ENCODE measurements around the gene TAPBP.
A peak's percentile ranks its signal among the peaks of the same experiment; 100 is the strongest.
"Not testable (repeated sequence)": the region's sequence is repeated elsewhere in the genome, so short reads cannot be mapped to it uniquely, and the experiment has no call there.

The TAPBP gene

DNA sequence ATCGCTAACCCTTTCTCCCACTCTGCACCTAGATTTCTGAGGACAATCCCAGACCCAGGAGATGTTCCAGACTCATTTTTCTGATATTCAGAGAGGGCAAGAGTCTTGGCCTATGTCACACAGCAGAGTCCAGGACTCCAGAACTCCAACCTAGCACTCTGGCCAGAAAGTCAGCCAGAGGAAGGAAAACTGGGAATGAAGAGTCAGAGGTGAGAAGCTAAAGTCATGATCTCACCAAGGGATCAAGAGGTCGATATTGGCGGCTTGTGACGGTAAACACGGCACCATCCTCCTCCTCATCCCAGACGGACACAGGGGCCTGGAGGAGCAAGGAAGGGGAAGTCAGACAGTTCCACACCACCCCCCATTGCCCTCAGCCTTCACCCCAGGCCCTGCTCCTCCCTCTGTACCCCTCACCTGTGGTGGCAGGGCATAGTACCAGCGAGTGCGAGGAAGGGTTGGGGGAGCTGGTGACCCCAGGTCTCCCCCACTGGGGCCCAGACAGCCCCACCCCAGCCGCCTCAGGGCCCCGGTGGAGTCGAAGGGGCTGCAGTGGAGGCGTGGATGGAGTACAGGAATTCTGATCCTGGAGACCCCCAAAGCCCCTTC, 17.0 kb downstream of the TAPBP start:
- no peak for DNase-seq (ENCODE audit: low read depth)

DNA sequence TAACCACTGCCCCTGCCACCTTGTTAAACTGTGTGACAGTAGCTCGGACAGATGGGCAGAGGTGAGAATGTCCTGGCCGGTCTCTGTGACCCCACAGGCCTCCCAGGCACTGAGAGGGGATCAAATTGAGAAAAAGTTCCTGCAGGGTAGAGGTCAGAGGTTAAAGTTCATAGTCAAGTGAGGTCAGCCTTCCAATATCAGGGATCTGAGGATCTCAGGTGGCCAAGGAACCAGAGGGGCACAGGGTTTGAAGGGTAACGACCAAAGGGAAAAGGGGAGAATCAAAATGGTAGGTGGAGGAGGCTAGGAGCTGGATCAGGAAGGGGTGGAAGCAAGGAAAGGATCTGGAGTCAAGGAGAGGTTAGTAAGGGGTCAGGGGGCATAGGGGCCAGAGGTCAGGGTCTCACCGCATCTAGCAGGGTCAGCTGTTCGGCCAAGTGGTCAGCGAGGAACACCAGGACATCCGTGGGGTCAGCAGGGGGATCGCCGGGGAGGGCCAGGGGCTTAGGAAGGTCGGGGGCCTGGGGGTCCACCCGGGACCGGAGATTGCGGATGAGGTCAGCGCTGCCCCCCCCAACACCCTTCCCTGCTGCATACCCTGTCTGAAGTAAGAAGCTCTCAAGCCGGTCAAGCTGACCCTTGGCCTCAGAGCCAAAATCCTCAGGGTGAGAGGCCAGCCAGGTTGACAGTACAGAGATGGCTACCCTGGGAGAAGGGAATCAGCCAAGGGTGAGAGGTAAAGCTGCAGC, 18.1 kb downstream of the TAPBP start:
- no peak for DNase-seq (ENCODE audit: low read depth)

DNA sequence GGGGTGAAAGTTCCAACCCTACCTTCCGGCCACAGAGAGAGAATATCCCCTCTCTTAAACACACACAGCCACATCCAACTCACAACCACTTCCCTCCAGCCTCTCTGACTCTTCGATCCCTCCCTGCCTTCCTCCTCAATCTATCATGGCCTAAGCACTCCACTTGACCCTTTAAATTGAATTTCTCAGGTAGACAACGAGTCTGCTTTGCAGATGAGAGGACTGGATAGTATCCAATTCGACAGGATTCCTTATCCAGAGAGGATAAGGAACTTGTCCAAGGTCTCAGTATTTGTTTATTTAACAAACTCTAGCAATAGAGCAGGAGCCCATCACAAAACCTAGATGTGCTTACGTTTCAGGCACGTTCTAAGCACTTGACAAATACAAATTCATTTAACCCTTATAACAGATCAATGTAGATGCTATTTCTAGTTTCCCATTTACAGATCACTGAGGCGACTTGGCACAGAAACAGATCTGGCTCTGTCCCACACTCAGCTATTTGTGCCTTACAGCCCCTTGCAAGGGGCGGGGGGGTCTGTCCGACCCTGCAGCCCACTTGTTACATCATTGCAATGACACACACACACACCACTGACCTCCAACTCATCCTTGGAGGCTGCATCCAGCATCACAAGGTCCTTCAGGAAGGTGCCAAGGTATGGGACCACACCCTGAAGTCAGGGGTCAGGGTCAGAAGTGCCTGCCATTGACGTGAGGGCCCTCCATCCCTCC, 19.6 kb downstream of the TAPBP start:
- no peak for DNase-seq (ENCODE audit: low read depth)

DNA sequence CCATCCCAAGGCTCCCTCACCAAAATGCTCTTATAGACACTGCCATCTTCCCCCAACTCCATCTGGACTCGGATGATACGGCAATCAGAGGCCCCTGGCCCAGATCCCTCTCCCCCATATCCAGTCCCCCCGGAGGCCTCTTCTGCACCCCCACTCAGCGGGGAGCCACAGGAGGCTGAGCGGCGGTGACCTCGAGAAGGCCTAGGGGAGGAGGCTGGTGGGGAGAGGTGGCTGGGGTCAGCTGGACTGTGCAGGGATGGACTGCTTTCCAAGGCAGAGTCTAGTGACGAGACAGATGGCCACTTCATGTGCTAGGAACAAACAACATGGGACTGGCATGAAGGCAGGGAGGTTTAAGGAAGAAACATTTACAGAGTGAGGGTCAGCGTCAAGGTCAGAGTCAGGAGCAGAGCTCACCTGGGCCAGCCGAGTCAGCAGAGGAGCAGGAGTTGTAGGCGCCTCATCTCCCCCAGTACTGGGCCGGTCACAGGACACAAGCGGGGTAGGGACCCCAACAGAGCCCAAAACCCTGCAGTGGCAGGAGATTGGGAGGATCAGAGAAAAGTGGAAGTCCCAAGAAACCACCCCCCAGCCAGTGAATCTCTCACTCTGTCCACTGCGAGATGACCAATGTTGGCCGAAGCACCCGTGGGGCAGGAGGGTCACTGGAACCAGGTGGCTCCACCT, 20.7 kb downstream of the TAPBP start:
- DNase-seq (ENCODE audit: low read depth) = no peak

DNA sequence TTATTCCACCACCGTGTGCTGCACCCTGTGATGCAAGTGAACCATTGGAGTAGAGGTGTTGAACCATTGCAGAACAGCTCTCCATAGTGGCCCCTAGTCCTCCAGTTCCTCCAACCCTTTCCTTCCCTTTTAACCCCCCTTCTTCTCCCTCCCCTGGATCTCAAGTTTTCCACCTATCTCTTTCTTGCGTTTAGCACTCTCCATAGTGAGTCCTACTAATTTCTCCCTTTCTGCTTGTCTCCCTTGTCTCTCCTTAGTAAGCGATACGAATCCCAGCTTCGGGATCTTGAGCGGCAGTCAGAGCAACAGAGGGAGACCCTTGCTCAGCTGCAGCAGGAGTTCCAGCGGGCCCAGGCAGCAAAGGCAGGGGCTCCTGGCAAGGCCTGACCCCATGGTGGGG, 23.4 kb downstream of the TAPBP start:
- no peak for DNase-seq (ENCODE audit: low read depth)

DNA sequence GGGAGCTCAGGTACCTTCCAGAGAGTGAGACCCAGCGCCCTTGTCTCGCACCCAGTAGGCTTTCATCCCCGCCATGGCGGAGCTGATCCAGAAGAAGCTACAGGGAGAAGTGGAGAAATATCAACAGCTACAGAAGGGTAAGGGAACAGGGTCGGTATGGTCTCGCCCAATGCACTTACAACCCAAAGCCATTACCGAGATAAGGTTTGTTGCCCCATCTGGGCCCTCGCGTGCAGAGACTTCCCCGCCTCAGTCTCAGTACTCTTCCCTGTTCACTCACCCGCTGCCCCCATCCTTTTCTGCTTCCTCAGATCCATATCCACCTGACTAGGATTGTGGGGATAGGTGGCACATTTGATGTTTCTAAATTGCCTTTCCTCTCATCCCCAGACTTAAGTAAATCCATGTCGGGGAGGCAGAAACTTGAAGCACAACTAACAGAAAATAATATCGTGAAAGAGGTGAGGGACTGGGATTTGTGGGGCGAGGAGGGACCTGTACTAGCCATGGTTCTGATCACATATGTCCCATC, 24.0 kb downstream of the TAPBP start:
- DNase-seq (ENCODE audit: low read depth) = no peak

DNA sequence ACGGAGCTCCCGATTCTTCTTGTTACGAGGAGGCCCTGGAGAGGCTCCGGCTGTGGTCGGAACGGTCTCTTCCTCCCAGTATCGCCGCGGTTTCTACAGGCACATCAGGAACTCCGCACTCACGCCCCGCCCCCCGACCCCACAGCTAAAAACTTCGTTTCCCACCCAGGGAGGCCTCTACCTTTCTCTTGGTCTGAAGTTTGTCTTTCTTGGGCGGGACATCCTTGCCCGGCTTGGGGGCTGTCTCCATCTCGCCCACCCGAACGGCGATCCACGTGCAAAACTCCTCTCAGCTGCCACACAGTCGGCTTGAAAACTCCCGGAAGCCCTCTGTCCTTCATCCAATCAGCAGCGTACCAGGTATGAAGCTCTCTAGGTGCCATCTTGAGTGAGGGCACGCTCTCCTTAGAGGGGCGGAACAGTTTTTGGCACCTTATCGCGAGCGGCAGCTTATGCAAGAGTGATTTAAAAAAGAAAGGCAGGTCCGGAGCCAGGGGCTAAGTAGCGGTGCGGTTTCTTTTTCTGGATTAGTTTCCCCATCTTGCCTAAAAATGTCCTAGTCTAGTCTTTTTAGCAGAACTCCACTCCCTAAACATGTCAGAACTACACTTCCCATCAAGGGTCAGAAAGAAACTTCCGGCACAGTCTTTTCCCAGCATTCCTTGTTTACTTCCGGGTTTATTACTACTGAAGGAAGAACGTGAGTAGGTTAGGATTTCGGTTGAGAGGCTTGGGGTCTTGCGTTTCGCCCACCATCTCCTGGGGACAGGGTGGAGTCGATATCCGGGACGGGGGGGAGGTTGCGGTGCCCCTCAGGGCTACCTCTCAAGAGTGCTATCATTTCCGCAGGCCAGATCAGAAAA, 24.7 kb downstream of the TAPBP start, which contains the start of the genes PFDN6 and WDR46:
PFDN6 (plus strand) TSS at position 681 of the 863 bp plus-strand sequence. CDS start 256 bp downstream, outside the sequence.
WDR46 (minus strand) TSS at position 319 of the 863 bp plus-strand sequence; CDS start at position 250, 69 bp downstream.
- peak; percentile 75 for DNase-seq (ENCODE audit: low read depth)

DNA sequence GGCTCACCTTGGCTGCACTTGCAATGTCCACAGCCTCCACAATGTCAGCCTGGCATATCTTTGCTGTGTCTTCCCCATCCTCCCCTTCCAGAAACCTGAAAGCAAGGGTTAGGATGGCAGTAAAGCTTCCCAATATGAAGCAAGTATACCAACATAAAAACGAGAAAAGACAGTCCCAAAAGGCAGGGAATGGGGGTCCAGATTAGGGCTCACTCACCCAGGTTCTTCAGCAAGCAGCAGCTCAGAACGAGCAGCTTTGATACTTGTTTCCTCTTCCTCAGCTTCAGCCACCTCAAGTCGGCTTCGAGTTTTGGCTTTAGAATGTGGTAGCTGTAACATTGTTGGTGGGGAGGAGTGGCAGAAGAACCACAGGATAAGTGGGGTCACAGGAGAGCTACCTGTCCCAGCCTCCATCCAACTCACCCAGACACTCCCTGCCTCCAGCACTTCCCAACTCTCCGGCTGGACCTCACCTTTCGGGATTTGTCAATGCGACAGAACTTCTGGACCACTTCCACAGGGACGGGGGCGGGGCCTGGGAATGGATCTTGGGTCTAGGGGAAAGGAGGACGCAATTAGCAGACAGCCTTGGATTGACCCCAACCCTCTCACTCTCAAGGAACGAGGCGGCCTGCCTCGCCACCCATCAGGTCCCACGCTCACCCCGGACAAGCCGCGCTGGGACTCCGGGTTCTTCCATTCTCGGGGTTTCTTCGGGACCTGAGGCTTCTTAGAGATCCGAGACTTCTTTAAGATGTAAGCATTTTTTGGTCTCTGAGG, 25.5 kb downstream of the TAPBP start:
- DNase-seq (ENCODE audit: low read depth) = no peak

DNA sequence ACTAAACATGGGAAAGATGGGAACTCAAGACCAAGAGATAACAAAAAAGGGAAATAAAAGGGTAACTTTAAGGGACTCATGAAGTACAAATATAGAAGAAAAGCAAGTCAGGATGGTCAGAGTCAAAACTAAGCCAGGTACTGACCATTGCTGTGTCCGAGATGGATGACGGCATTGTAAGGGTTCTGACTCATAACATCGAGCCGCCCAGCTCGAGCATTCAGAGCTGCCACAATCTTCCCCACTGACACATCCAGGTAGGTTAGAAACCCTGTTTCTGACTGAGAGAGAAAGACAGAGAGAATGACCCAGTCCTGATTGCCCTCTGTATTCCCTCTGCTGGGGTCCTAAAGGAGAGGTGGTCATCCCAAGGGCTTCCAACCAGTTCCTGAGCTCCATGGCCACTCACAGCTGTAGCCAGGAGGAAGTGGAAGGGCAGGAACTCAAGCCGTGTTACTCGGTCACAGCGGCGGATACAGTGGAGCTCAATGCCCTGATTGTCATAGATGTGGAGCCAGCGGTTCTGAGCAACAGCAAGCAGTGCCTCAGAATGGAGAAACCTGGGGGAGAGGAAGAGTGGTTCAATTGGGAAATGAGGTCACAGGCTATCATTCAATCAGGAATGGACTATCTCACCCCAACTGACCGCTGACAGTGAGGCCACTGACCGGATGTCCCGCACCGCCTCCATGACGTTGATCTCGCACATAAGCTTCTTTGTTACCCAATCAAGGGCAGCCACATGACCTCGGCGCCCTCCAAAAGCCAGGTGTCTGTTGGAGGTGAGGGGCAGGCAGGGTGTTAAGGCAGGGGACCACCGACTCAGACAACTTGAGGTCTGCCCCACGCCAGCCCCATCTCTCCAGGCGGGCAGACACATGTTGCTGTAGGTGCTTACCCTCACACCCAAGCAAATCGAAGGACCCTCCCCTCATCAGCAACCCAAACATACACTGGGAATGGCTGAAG, 26.6 kb downstream of the TAPBP start:
- no peak for DNase-seq (ENCODE audit: low read depth)

DNA sequence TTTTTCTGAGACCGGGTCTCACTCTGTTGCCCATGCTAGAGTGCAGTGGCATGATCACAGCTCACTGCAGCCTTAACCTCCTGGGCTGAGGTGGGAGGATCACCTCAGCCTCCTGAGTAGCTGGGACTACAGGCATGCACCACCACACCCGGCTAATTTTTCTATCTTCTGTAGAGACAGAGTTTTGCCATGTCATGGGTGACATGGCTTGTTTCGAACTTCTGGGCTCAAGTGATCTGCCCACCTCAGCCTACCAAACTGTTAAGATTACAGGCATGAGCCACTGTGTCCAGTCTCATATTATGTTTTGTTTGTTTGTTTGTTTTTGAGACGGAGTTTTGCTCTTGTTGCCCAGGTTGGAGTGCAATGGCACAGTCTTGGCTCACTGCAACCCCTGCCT, 28.7 kb downstream of the TAPBP start:
- not testable (repeated sequence) for DNase-seq (ENCODE audit: low read depth)

DNA sequence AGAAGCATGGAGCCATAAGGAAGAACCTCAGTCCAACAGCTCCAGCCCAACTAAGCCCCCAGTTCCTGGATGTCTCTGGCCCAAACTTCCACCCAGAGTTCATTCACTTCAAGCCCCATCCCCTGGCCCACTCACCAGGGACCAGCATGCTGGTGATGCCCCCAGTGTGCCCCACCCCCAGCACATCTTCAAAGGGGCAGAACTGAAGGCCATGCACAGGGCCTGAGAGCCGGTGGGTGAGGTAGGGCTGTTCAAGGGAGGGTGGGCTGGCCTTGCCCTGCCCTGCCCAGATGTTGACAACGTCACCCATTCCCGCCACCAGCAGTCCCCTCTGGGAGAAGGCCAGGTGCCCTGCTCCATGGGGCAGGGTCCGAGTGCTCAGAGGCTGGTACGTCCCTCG, 33.3 kb downstream of the TAPBP start:
- DNase-seq (ENCODE audit: low read depth) = no peak

DNA sequence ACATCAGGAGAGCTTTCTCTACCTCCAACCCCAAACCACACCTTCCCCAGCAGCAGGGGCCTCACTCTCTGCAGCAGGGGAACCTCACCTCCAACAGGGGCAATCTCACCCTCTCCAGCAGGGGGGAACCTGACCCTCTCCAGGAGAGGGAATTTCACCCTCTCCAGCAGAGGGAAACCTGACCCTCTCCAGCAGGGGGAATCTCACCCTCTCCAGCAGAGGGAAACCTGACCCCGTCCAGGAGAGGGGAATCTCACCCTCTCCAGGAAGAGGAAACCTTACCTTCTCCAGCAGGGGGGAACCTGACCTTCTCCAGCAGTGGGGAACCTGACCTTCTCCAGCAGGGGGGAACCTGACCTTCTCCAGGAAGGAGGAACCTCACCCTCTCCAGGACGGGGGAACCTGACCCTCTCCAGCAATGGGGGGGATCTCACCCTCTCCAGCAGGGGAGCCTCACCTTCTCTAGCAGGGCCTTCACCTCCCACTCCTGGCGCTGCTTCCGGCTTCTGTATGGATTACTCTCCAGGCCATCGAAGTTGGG, 33.8 kb downstream of the TAPBP start:
- DNase-seq (ENCODE audit: low read depth) = no peak

DNA sequence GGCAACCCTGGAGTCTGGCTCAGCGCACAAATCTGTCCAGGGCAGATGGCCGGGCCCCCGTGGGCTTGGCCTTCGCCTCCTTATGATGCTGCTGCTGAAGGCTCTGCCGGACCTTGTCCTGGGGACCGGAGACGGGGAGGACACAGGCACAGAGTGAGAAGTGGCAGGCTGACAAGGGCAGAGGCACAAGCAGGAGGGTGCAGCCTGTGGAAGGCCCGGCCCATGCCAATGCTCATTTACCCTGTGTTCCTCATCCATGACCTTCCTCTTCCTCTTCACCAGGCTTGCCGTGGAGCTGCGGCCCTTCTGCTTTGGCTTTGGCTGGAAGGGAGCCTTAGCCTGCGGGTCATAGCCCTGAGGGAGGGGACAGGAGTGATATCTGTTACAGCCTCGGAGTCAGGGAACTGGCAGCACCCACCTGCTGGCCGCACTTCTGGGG, 34.6 kb downstream of the TAPBP start:
- no peak for DNase-seq (ENCODE audit: low read depth)

DNA sequence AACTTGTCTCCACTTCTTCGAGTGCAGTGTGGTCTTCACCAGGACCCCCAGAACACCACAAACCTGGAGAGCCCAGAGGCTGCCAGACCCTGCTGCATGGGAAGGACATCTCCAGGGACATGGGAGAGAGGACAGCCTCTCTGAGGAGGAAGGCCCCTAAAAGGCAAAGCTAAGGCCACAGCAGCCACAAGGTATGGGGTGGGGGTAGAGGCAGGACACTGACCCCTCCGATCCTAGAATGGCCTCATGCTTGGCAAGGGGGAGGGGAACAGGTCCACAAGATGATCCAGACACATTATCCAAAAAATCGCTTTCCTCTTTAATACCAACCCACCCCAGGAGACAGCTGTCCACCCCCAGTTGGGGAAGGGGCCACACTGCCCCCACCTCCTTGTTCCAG, 35.1 kb downstream of the TAPBP start:
- DNase-seq (ENCODE audit: low read depth) = no peak

DNA sequence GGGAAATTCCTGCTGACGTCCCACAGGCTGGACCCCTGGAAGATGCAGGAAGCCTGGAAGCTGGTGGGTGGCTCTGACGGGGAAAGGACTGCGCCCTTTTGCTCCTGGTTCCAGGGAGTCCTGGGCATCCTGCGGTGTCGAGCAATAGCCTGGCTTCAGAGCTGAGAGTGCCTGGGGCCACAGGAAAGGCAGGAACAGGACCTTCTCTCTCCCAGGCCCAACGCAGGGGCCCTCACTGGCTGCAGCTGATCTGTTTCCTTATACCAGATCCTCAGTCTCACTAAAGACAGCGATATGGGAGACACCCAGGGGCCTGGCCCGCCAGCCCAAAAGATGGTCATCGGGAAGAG, 35.5 kb downstream of the TAPBP start:
- DNase-seq (ENCODE audit: low read depth) = no peak

DNA sequence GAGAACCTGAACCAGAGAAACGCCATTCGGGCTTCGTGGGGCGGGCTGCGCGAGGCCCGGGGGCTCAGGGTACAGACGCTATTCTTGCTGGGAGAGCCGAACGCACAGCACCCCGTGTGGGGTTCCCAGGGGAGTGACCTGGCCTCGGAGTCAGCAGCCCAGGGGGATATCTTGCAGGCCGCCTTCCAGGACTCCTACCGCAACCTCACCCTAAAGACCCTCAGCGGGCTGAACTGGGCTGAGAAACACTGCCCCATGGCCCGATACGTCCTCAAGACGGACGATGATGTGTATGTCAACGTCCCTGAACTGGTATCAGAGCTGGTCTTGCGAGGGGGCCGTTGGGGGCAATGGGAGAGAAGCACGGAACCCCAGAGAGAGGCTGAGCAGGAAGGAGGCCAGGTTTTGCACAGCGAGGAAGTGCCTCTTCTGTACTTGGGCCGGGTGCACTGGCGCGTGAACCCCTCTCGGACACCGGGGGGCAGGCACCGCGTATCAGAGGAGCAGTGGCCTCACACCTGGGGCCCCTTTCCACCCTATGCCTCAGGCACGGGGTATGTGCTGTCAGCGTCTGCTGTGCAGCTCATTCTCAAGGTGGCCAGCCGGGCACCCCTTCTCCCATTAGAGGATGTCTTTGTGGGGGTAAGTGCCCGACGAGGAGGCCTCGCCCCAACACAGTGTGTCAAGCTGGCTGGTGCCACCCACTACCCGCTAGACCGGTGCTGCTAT, 36.1 kb downstream of the TAPBP start:
- DNase-seq (ENCODE audit: low read depth) = no peak

DNA sequence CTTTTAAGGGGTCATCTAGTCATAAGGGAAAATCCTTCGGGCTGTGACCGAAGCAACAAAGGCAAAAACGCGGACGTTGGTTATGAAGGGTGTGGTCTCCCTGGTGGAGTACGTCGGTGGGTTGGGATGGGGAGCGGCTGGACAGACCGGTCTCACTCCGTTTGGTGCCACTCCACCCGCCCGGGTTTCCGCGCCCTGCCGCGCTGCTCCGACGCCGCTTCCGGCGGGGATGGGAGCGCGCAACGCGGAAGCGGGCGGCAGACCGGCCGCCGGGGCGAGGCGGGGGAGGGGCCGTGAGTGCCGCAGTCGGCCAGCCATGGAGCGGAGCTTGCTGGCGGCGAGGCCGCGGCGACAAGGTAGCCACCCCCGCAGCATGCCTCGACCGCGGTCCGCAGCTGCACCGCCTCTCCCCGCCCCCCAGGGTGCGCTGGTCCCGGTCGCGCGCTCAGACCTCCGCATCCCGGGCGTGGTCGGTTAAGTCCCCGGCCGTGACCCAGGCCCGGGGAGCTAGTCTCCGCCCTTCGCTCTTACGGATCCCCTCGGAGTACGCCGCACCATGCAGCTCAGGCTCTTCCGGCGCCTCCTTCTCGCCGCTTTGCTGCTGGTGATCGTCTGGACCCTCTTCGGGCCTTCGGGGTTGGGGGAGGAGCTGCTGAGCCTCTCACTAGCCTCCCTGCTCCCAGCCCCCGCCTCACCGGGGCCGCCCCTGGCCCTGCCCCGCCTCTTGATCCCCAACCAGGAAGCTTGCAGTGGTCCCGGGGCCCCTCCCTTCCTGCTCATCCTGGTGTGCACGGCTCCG, 36.8 kb downstream of the TAPBP start, which contains the start of gene B3GALT4:
B3GALT4 (plus strand) TSS at position 260 of the 799 bp plus-strand sequence; CDS start at position 557, 297 bp downstream.
- DNase-seq (ENCODE audit: low read depth) = peak; percentile 86

Measured in CMK (cell line).